ENCODE measurements around the gene AGK. TPM values are rescaled to one million over a fixed set of nuclear protein-coding genes. Genes with fewer than 3 reads are reported as not detected.

Gene AGK
- total and polyA plus RNA-seq, 2 donors (not counting 1 experiment from before 2014, with no cell fraction given), result 12.8 to 26.1 TPM

GRCh38 chr7:141597966-141598365 lies 46.8 kb downstream of the AGK start:
- no peak for TF ChIP-seq CTCF (IDR thresholded peaks at IDR 0.05)
- no peak for TF ChIP-seq EZH2 (IDR thresholded peaks at IDR 0.05; ENCODE audit: borderline replicate concordance, insufficient read depth, low read depth, low read length, poor library complexity, severe bottlenecking)
- H3K27ac Mint-ChIP-seq, result no peak overlapping the region
- Histone ChIP-seq H3K4me3 (ENCODE audit: control extremely low read depth in 1 of 5, extremely low read depth in 1 of 5, insufficient read depth in 1 of 5, low read depth in 2 of 5, low read length in 4 of 5) (no peak overlapping the region), H3K4me1 (ENCODE audit: control insufficient read depth in 2 of 2, insufficient read depth in 2 of 2, low read length in 2 of 2) (no peaks in the 10 kb centered on the region), H2AFZ (ENCODE audit: insufficient read depth, low read depth, low read length, poor library complexity, severe bottlenecking) (no peak overlapping the region), H3K36me3 (replicated peaks in 1 of 2; ENCODE audit: control extremely low read depth in 1 of 2, control insufficient read depth in 1 of 2, extremely low read depth in 1 of 2, insufficient read depth in 2 of 2, low read length in 1 of 2) (peaks cover 8 to 26% of the 10 kb centered on the region in 2 experiments), H3K9me3 (ENCODE audit: control extremely low read depth in 1 of 3, control insufficient read depth in 2 of 3, insufficient read depth in 1 of 3, low read length in 2 of 3) (no peaks in the 10 kb centered on the region), H3K9ac (ENCODE audit: low read length) (no peak overlapping the region), H4K20me1 (ENCODE audit: control insufficient read depth, insufficient read depth, low read length, poor library complexity, severe bottlenecking) (no peaks in the 10 kb centered on the region), H3K27me3 (replicated peaks in 1 of 4; ENCODE audit: control extremely low read depth in 1 of 4, control insufficient read depth in 3 of 4, insufficient read depth in 4 of 4, low read length in 3 of 4) (no peaks in the 10 kb centered on the region), H3K4me2 (replicated peaks; ENCODE audit: low read depth, low read length, poor library complexity, severe bottlenecking) (no peak overlapping the region), H3K27ac (ENCODE audit: low read length in 2 of 2) (no peak overlapping the region), H3K79me2 (ENCODE audit: control insufficient read depth, insufficient read depth, low read length) (no peaks in the 10 kb centered on the region)
- intact Hi-C loops (cut with micrococcal nuclease), result no loop called here
- no peak overlapping the region for H3K4me3 Mint-ChIP-seq
- ChIA-PET POLR2A (no interaction called here), CTCF (no interaction called here)
- no CpG with 5 or more reads among the region's 2 CpGs for WGBS (ENCODE audit: insufficient coverage)
- H3K9me3 Mint-ChIP-seq (ENCODE audit: insufficient read depth), result no peaks in the 10 kb centered on the region
- no peaks in the 10 kb centered on the region for H3K27me3 Mint-ChIP-seq
- DNase-seq, result no peak
- H3K4me1 Mint-ChIP-seq, result no peaks in the 10 kb centered on the region
- ATAC-seq (ENCODE audit: low read depth), result no peak

- Mint-ChIP-seq H3K27me3 (no peaks in the 10 kb centered on the region), H3K27ac (no peak overlapping the region), H3K9me3 (ENCODE audit: insufficient read depth) (no peaks in the 10 kb centered on the region), H3K4me3 (no peak overlapping the region), H3K4me1 (no peaks in the 10 kb centered on the region)
- H3K4me2 ChIP-seq (replicated peaks; ENCODE audit: low read depth, low read length, poor library complexity, severe bottlenecking), result no peak overlapping the region
- ChIA-PET POLR2A (no interaction called here), CTCF (no interaction called here)
- no peaks in the 10 kb centered on the region for H3K9me3 ChIP-seq (ENCODE audit: control extremely low read depth in 1 of 3, control insufficient read depth in 2 of 3, insufficient read depth in 1 of 3, low read length in 2 of 3)
- DNase-seq (no peak), ATAC-seq (ENCODE audit: low read depth) (no peak)
- TF ChIP-seq EZH2 (IDR thresholded peaks at IDR 0.05; ENCODE audit: borderline replicate concordance, insufficient read depth, low read depth, low read length, poor library complexity, severe bottlenecking) (no peak), CTCF (IDR thresholded peaks at IDR 0.05) (no peak)
- no peak overlapping the region for H2AFZ ChIP-seq (ENCODE audit: insufficient read depth, low read depth, low read length, poor library complexity, severe bottlenecking)
- no peaks in the 10 kb centered on the region for H3K4me1 ChIP-seq (ENCODE audit: control insufficient read depth in 2 of 2, insufficient read depth in 2 of 2, low read length in 2 of 2)
- no peak overlapping the region for H3K9ac ChIP-seq (ENCODE audit: low read length)
- H4K20me1 ChIP-seq (ENCODE audit: control insufficient read depth, insufficient read depth, low read length, poor library complexity, severe bottlenecking), result no peaks in the 10 kb centered on the region
- no peaks in the 10 kb centered on the region for H3K79me2 ChIP-seq (ENCODE audit: control insufficient read depth, insufficient read depth, low read length)
- no peaks in the 10 kb centered on the region for H3K27me3 ChIP-seq (replicated peaks in 1 of 4; ENCODE audit: control extremely low read depth in 1 of 4, control insufficient read depth in 3 of 4, insufficient read depth in 4 of 4, low read length in 3 of 4)
- peaks cover 5 to 23% of the 10 kb centered on the region in 2 experiments for H3K36me3 ChIP-seq (replicated peaks in 1 of 2; ENCODE audit: control extremely low read depth in 1 of 2, control insufficient read depth in 1 of 2, extremely low read depth in 1 of 2, insufficient read depth in 2 of 2, low read length in 1 of 2)
- H3K27ac ChIP-seq (ENCODE audit: low read length in 2 of 2), result no peak overlapping the region
- no peak overlapping the region for H3K4me3 ChIP-seq (ENCODE audit: control extremely low read depth in 1 of 5, extremely low read depth in 1 of 5, insufficient read depth in 1 of 5, low read depth in 2 of 5, low read length in 4 of 5)
- 100% methylated on average over 2 of the region's 2 CpGs for WGBS (ENCODE audit: insufficient coverage)
- intact Hi-C loops (cut with micrococcal nuclease), result no loop called here
Observed at GRCh38 chr7:141598408-141598807, 47.2 kb downstream of the AGK start.
